ENCODE results near the gene MYCBP2. TPM values are rescaled to one million over a fixed set of nuclear protein-coding genes. Genes with fewer than 3 reads are reported as not detected.

The MYCBP2 gene
- polyA plus RNA-seq, 1 of the 3 experiments (the other 2 are of a cell fraction): 18.5 TPM

- Histone ChIP-seq H3K4me2 (no peak overlapping the region), H3K9me2 (no peaks in the 10 kb centered on the region), H3K9me3 (no peaks in the 10 kb centered on the region), H3K27me3 (ENCODE audit: insufficient read depth) (no peaks in the 10 kb centered on the region), H4K20me1 (ENCODE audit: insufficient read depth) (no peaks in the 10 kb centered on the region), H3K4me3 (ENCODE audit: low read depth in 2 of 2, low read length in 1 of 2) (no peak overlapping the region), H3K4me1 (ENCODE audit: control insufficient read depth in 1 of 2, insufficient read depth in 2 of 2, low read depth in 1 of 2, low read length in 1 of 2) (no peaks in the 10 kb centered on the region; a peak in 2 of 4 replicates), H3K27ac (ENCODE audit: low read depth in 2 of 2, low read length in 1 of 2) (no peak overlapping the region), H3K9ac (no peak overlapping the region), H3K36me3 (replicated peaks in 1 of 2; ENCODE audit: control insufficient read depth in 1 of 2, insufficient read depth in 2 of 2, low read length in 1 of 2) (peaks cover 47 to 66% of the 10 kb centered on the region in 2 experiments), H3F3A (replicated peaks; ENCODE audit: insufficient read depth) (no peaks in the 10 kb centered on the region), H3K79me2 (ENCODE audit: insufficient read depth) (no peaks in the 10 kb centered on the region), H2AFZ (ENCODE audit: low read depth) (no peak overlapping the region)
- POLR2A ChIA-PET: interaction anchor here (0.7 kb wide), 1 partner anchor 422 kb away, joined by 3 read pairs; no protein-coding TSS in a partner anchor
- 68% methylated on average over 3 of the region's 3 CpGs for WGBS (ENCODE audit: low lambda C conversion rate)
- CTCF ChIA-PET: interaction anchor here (0.8 to 1.6 kb wide), 3 partner anchors 10 to 422 kb away, joined by 3 read pairs; no protein-coding TSS in a partner anchor
- no peak for DNase-seq
- TF ChIP-seq JUND (IDR thresholded peaks at IDR 0.05) (no peak), SIN3A (IDR thresholded peaks at IDR 0.05; ENCODE audit: borderline replicate concordance, low read depth, low read length) (no peak), NFIC (IDR thresholded peaks at IDR 0.05; ENCODE audit: borderline replicate concordance) (no peak), MEF2A (IDR thresholded peaks at IDR 0.05; ENCODE audit: borderline replicate concordance, low read depth) (no peak), CHD2 (IDR thresholded peaks at IDR 0.05; ENCODE audit: low read length, partially characterized antibody) (no peak), POLR2AphosphoS5 (IDR thresholded peaks at IDR 0.05; ENCODE audit: low read depth, low read length) (no peak), EZH2phosphoT487 (IDR thresholded peaks at IDR 0.05; ENCODE audit: borderline replicate concordance, low read depth) (no peak), USF1 (IDR thresholded peaks at IDR 0.05; ENCODE audit: borderline replicate concordance, low read depth) (no peak), NRF1 (IDR thresholded peaks at IDR 0.05; ENCODE audit: low read depth, low read length) (no peak), FOXJ3 (CRISPR knock-in tag; IDR thresholded peaks at IDR 0.05) (no peak), PBX3 (IDR thresholded peaks at IDR 0.05) (no peak), REST (IDR thresholded peaks at IDR 0.05; ENCODE audit: low read depth, low read length) (no peak)
These were observed 270.5 kb downstream of the MYCBP2 start for GRCh38 chr13:77056382-77056781.
